GM10248 (cell line): ENCODE measurements around the gene RPAP3.
A peak's percentile ranks its signal among the peaks of the same experiment; 100 is the strongest.

Source experiments
- CTCF ChIA-PET: fragments of 300-600 bp; sonication (Branson Sonifier 250); formaldehyde crosslinking; extraction: SDS; loops from one replicate; lab custom pipeline; 2021; ENCODE audit warnings: antibody characterized with exemption; lab: Yijun Ruan, JAX
- POLR2A ChIA-PET: fragments of 350-650 bp; sonication (Branson Sonifier 250); formaldehyde crosslinking; extraction: SDS; loops from one replicate; lab custom pipeline; 2020; ENCODE audit warnings: antibody characterized with exemption; lab: Yijun Ruan, JAX
- DNase-seq: peaks from one replicate; pipeline ENCODE4 v3.0.0; 2012; ENCODE audit errors: extremely low spot score
- CTCF ChIP-seq: IDR thresholded peaks from 2 replicates; pipeline ENCODE4 v1.5.1; 2012; ENCODE audit warnings: mild to moderate bottlenecking, low read depth; ENCODE audit errors: extremely low read depth, missing control alignments, control extremely low read depth

The RPAP3 gene

GRCh38 chr12:47705566-47706425, at the start of gene RPAP3:
Gene RPAP3 (minus strand): TSS chr12:47706030. CDS start chr12:47702840, 3,190 bp downstream.
- CTCF ChIA-PET, result interaction anchor here (0.6 to 46.2 kb wide), 11 partner anchors 10 to 133 kb away, joined by 3 to 1524 read pairs (median 4); partner anchors contain the start of gene SLC48A1
- TF ChIP-seq CTCF, result peak; percentile 57
- POLR2A ChIA-PET, result interaction anchor here (0.5 to 0.8 kb wide), 2 partner anchors 25 to 241 kb away, joined by 3 read pairs; no protein-coding TSS in a partner anchor
- DNase-seq, result peak; percentile 93

- POLR2A ChIA-PET, result no interaction called here
- CTCF ChIA-PET, result interaction anchor here (0.6 to 14.5 kb wide), 14 partner anchors 13 to 83 kb away, joined by 3 to 448 read pairs (median 5); partner anchors contain the start of genes ENDOU and SLC48A1
- DNase-seq, result no peak
- no peak for TF ChIP-seq CTCF
Measured at GRCh38 chr12:47754881-47755280, 49.1 kb upstream of the RPAP3 start.

GRCh38 chr12:47754126-47754525, 48.3 kb upstream of the RPAP3 start:
- ChIA-PET POLR2A (no interaction called here), CTCF (interaction anchor here (1.2 to 14.5 kb wide), 8 partner anchors 12 to 84 kb away, joined by 3 to 448 read pairs (median 12); partner anchors contain the start of gene SLC48A1)
- TF ChIP-seq CTCF, result no peak
- no peak for DNase-seq

GRCh38 chr12:47753021-47754001, 47.5 kb upstream of the RPAP3 start:
- TF ChIP-seq CTCF, result no peak
- CTCF ChIA-PET, result interaction anchor here (1.1 to 14.5 kb wide), 4 partner anchors 12 to 85 kb away, joined by 3 to 448 read pairs (median 198); partner anchors contain the start of gene SLC48A1
- POLR2A ChIA-PET, result no interaction called here
- DNase-seq, result no peak

- DNase-seq, result no peak
- no peak for TF ChIP-seq CTCF
- ChIA-PET CTCF (interaction anchor here (1.1 to 14.5 kb wide), 4 partner anchors 9 to 22 kb away, joined by 3 to 448 read pairs (median 194); partner anchors contain the start of gene SLC48A1), POLR2A (no interaction called here)
Measured at GRCh38 chr12:47752552-47752951, 46.7 kb upstream of the RPAP3 start.
